PC-9 (cell line): Measurements from ENCODE around the gene EGFL8.

Experiments used
- EZH2 ChIP-seq: fragments of 200-600 bp; sonication (generic); IDR thresholded peaks from 2 replicates; pipeline ENCODE4 v1.8.0; 2017; ENCODE audit warnings: antibody characterized with exemption, low read depth
- TF ChIP-seq, protein P1 (sequence below): fragments of 200-600 bp; sonication (generic); conservative IDR thresholded peaks from 2 replicates; pipeline ENCODE4 v1.6.1; 2017; ENCODE audit warnings: mixed run types, antibody characterized with exemption, mild to moderate bottlenecking, moderate library complexity

DNA sequence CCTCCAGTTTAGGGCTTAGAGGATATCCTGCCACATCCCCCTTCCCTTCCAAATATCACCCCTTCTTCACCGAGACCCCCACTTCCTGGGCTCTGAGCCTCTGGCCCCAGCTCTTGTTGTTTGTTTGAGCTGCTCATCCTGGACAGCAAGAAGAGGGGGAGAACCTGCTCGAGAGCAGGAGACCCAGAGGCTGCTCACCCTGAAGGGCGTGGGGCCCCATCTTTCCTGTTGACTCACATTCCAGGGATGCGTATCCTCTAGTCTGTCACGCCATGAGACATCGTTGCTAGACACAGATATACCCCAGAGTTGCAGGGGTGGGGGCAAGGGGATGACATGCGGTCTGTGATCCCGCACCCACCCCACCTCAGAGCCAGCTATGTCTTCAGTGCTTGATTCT lies 49.6 kb upstream of the EGFL8 start:
- TF ChIP-seq, protein P1, sequence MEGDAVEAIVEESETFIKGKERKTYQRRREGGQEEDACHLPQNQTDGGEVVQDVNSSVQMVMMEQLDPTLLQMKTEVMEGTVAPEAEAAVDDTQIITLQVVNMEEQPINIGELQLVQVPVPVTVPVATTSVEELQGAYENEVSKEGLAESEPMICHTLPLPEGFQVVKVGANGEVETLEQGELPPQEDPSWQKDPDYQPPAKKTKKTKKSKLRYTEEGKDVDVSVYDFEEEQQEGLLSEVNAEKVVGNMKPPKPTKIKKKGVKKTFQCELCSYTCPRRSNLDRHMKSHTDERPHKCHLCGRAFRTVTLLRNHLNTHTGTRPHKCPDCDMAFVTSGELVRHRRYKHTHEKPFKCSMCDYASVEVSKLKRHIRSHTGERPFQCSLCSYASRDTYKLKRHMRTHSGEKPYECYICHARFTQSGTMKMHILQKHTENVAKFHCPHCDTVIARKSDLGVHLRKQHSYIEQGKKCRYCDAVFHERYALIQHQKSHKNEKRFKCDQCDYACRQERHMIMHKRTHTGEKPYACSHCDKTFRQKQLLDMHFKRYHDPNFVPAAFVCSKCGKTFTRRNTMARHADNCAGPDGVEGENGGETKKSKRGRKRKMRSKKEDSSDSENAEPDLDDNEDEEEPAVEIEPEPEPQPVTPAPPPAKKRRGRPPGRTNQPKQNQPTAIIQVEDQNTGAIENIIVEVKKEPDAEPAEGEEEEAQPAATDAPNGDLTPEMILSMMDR = no peak
- TF ChIP-seq EZH2 = no peak
